Esophagus squamous epithelium (tissue), 5 donors: ENCODE results near the gene IL17RA. TPM values are rescaled to one million over a fixed set of nuclear protein-coding genes. Genes with fewer than 3 reads are reported as not detected.

ENCODE experiments used
- DNase-seq: peaks from one replicate; lab custom pipeline; 2025; lab: John Stamatoyannopoulos, UW
- H3K27ac ChIP-seq, 4 donors: fragments of 200-600 bp; sonication (generic); one replicate each; pipeline ENCODE4 v1.5.1; 2016 to 2019; ENCODE audit warnings: mild to moderate bottlenecking in 1 of 4
- H3K27me3 ChIP-seq, 4 donors: fragments of 200-600 bp; sonication (generic); 1 replicate in 3 of 4; 2 replicates in 1 of 4; pipeline versions ENCODE4 v1.5.1 to v1.6.0; 2017 to 2021; ENCODE audit warnings: antibody characterized with exemption in 1 of 4
- H3K36me3 ChIP-seq, 3 donors: fragments of 200-600 bp; sonication (generic); one replicate each; pipeline ENCODE4 v1.5.1; 2016 to 2019
- H3K4me1 ChIP-seq, 3 donors: fragments of 200-600 bp; sonication (generic); one replicate each; pipeline ENCODE4 v1.5.1; 2017 to 2019
- H3K4me3 ChIP-seq, 4 donors: fragments of 200-600 bp; sonication (generic); 1 replicate in 3 of 4; 2 replicates in 1 of 4; pipeline ENCODE4 v1.5.1; 2016 to 2019; ENCODE audit warnings: mild to moderate bottlenecking in 2 of 4, moderate library complexity in 1 of 4
- H3K9me3 ChIP-seq, 3 donors: fragments of 200-600 bp; sonication (generic); one replicate each; pipeline ENCODE4 v1.5.1; 2016 to 2019
- CTCF ChIP-seq, 6 experiments: fragments of 450-650 bp in 4 of 6; fragments of 200-600 bp in 2 of 6; sonication (generic) in 2 of 6; IDR thresholded peaks; one replicate each; pipeline ENCODE4 v1.5.1; 2016 to 2019; ENCODE audit warnings: antibody characterized with exemption in 6 of 6, mild to moderate bottlenecking in 4 of 6, moderate library complexity in 4 of 6
- POLR2A ChIP-seq, 4 donors: fragments of 450-650 bp; IDR thresholded peaks; one replicate each; pipeline ENCODE4 v1.6.1; 2017; ENCODE audit warnings: antibody characterized with exemption in 4 of 4, mild to moderate bottlenecking in 4 of 4, moderate library complexity in 3 of 4
- WGBS, 2 donors: methylation state at CpG; one replicate each; pipeline ENCODE4 v1.1.5; 2018; 5-methylcytosine and 5-hydroxymethylcytosine counted together
- intact Hi-C: fragments of 100-400 bp; cut with DNase I; formaldehyde crosslinking; loops from one replicate; pipeline ENCODE4 v1.15.0; 2022
- total RNA-seq, 4 donors: library from RNA; depleted of rRNA; stranded (reverse); fragments of >200 nt; gene quantifications; one replicate each; pipeline ENCODE4 v1.1.0, GENCODE V29; 2016
- donor health status: DM: yes; HTN: yes; CAD: no.

The IL17RA gene
- total RNA-seq, 4 donors from 2014 or later, result 8.6 to 14.7 (median 9.1) TPM

GRCh38 chr22:17121233-17122195 lies 36.7 kb downstream of the IL17RA start, which contains the start of gene TMEM121B:
TMEM121B (minus strand) TSS chr22:17121360; CDS start chr22:17121127, 233 bp downstream.
- no peak for DNase-seq
- Histone ChIP-seq H3K9me3 (no peaks in the 10 kb centered on the region), H3K4me3 (peak within 1 kb of the TSS; percentile 42 to 75 (median 56)), H3K27ac (no peak within 1 kb of the TSS), H3K36me3 (no peaks in the 10 kb centered on the region), H3K27me3 (peaks cover 0 to 69% (median 7%) of the 10 kb centered on the region in 4 donors), H3K4me1 (peaks cover 5 to 41% (median 22%) of the 10 kb centered on the region in 3 donors)
- intact Hi-C loops, result no loop called here
- no peak for TF ChIP-seq POLR2A (IDR thresholded peaks at IDR 0.05)
- WGBS, 2 donors, result 9 to 14% methylated on average over 30 to 34 of the region's 69 CpGs

- peaks cover 0 to 10% (median 0%) of the 10 kb centered on the region in 3 donors for H3K36me3 ChIP-seq
- no peaks in the 10 kb centered on the region for H3K9me3 ChIP-seq
- DNase-seq, result no peak
- intact Hi-C loops, result no loop called here
- WGBS, 2 donors, result 67 to 100% methylated on average over 1 of the region's 1 CpG
- H3K4me3 ChIP-seq, result no peak overlapping the region
- no peaks in the 10 kb centered on the region for H3K4me1 ChIP-seq
- H3K27me3 ChIP-seq, result no peaks in the 10 kb centered on the region
- H3K27ac ChIP-seq, result no peak overlapping the region
- TF ChIP-seq POLR2A (IDR thresholded peaks at IDR 0.05) (no peak), CTCF (IDR thresholded peaks at IDR 0.05) (no peak)
Observed at GRCh38 chr22:17130199-17130598, 45.4 kb downstream of the IL17RA start.

DNA sequence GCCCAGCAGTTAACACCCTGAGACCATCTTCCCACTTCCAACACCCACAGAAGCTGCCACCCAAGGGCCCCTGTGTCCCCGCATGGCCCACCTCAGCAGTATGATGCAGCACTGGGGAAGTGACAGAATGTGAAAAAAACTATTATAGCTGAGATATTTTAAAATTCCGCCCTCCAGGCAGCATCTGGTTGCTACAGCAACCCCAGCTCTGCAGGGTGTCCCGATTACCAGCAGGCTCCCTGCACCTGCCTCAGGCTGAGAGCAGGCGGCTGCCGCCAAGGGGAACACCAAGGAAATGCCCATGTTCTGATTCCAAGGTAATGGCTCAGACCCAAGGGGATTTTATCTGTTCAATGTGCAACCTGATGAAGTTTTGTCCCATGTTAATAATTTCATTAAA lies 46.9 kb downstream of the IL17RA start:
- 35 to 46% methylated on average over 4 to 5 of the region's 5 CpGs for WGBS, 2 donors
- intact Hi-C loops, result no loop called here
- no peak for DNase-seq
- no peak overlapping the region for H3K4me3 ChIP-seq
- TF ChIP-seq POLR2A (IDR thresholded peaks at IDR 0.05) (no peak), CTCF (IDR thresholded peaks at IDR 0.05) (no peak)
- H3K27ac ChIP-seq, result no peak overlapping the region
- H3K36me3 ChIP-seq, result peaks cover 0 to 19% (median 0%) of the 10 kb centered on the region in 3 donors
- H3K27me3 ChIP-seq, result no peaks in the 10 kb centered on the region
- H3K9me3 ChIP-seq, result no peaks in the 10 kb centered on the region
- H3K4me1 ChIP-seq, result no peaks in the 10 kb centered on the region

GRCh38 chr22:17132112-17132511 lies 47.3 kb downstream of the IL17RA start:
- Histone ChIP-seq H3K27me3 (no peaks in the 10 kb centered on the region), H3K4me1 (no peaks in the 10 kb centered on the region), H3K4me3 (no peak overlapping the region), H3K36me3 (peaks cover 0 to 23% (median 0%) of the 10 kb centered on the region in 3 donors), H3K9me3 (no peaks in the 10 kb centered on the region), H3K27ac (no peak overlapping the region)
- intact Hi-C loops, result no loop called here
- WGBS, 2 donors, result 47 to 50% methylated on average over 2 of the region's 2 CpGs
- TF ChIP-seq POLR2A (IDR thresholded peaks at IDR 0.05) (no peak), CTCF (IDR thresholded peaks at IDR 0.05) (no peak)
- no peak for DNase-seq

- H3K27ac ChIP-seq, result no peak overlapping the region
- no peaks in the 10 kb centered on the region for H3K27me3 ChIP-seq
- DNase-seq, result no peak
- intact Hi-C loops, result no loop called here
- peaks cover 5 to 33% (median 6%) of the 10 kb centered on the region in 3 donors for H3K36me3 ChIP-seq
- no peak for TF ChIP-seq POLR2A (IDR thresholded peaks at IDR 0.05)
- no peak overlapping the region for H3K4me3 ChIP-seq
- 85 to 100% methylated on average over 4 to 5 of the region's 7 CpGs for WGBS, 2 donors
- no peaks in the 10 kb centered on the region for H3K4me1 ChIP-seq
- H3K9me3 ChIP-seq, result no peaks in the 10 kb centered on the region
Observed at GRCh38 chr22:17133137-17133536, 48.3 kb downstream of the IL17RA start.
